Stimulated activated CD4-positive, alpha-beta T cell treated with anti-CD3 and anti-CD28 coated beads, Interleukin-15, amount 100 ng/mL, for 48 hours (primary cell): ENCODE results near the gene CABP7.

ENCODE experiments used
- DNase-seq, 2 donors: peaks; one replicate each; pipeline ENCODE4 v3.0.0-alpha.2; 2020; ENCODE audit warnings: low read depth in 2 of 2

CABP7 gene

DNA sequence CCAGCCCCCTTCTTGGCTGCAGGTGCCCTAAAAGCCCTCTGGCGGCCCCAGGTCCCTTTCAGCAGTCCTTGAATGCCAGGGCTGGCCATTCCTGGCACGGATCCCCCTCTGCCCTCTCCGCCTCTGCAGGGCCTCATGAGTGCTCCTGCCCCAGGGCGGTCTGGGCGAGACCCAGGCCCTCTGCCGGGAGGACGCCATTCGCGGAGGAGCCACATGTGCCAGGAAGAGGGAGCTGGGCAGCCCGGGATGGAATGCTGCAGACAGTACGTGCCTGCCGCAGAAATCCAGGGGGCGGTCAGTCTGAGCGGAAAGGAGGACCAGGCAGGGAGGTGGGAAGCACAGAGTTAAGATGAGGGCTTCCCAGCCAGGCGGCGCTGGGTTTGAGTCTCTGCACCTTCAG is 2.8 kb downstream of the CABP7 start:
- DNase-seq = no peak

DNA sequence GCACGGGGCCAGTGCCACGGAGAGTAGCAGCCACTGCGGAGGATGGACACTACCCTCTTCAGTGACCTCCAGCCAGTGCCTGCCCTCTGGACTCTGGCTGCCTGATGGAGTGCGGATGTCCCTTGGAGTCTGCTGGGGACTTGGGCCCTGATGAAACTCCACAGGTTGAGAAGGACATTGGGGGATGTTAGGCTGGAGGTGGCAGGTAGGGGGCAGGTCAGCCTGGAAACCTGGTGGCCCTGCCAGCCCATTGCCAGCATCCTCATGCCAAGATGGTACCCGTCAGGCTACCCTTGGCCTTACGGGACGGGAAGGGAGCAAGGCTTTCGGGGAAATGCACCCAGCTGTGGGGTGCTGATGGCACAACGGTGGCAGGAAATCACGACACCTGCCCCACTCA is 4.0 kb downstream of the CABP7 start:
- no peak for DNase-seq

DNA sequence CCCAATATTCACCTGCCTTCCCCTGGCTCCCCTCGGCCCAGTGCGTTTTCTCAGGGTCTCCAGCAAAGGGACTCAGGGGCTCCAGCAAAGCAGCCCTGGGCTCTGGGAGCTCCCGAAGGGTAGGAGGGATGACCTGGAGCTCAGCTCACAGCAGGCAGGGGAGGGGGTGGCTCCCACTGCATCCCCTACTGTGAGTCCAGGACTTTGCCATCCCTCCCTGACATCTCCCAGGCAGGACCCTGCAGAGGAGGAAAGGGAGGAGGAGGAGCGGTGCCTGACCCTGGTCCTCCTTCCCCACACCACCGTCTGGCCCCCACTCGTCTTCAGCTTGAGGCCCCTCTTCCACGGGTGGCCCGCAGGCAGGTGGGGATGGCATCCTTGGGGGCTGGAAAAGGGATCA is 5.0 kb downstream of the CABP7 start:
- no peak for DNase-seq

DNA sequence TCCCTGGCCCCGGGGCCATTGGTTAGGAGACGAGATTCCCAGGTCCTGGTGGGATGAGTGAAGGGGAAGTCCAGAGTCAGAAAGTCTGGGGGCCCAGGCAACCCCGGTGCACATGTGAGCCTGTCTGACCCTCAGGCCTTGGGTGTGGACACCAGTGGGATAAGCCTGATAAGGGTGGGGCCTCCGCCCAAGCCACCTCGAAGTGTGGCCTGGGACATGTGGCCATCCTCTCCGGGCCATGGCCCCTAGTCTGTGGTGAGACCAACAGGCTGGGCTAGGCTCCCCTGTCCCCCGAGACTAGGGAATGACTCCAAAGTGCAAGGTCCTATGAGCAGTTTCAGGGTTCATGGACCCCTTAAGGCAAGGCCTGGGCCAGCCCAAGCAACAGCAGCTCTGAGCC is 6.3 kb downstream of the CABP7 start:
- DNase-seq = no peak

DNA sequence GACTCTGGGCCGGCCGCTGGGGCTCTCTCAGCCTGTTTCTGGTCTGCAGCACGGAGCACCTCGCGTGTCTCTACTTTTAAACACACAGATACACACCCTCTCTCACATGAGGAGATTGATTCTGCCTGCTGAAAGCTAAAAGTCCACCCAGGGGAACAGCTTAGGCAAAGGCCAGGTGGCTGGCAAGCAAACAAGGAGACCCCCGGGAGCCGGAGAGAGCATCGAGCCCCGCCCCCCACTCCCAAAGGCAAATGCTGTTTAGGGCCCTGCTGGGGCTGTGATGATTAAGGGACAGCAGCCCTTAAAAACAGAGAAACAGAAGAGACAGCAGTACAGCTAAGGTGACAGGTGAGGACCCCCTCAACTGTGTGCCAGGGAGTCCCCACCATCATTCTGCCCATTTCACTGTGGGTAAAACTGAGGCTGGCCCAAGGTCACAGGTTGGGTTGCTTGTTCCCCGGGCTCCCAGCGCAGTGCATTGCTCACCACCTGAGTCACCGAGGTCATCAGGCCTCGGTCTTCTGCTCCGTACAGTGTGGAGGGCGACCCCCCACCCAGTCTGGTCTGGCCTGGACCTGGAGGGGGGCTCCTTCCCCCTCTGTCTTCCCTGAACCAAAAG is 6.8 kb downstream of the CABP7 start:
- DNase-seq = no peak

DNA sequence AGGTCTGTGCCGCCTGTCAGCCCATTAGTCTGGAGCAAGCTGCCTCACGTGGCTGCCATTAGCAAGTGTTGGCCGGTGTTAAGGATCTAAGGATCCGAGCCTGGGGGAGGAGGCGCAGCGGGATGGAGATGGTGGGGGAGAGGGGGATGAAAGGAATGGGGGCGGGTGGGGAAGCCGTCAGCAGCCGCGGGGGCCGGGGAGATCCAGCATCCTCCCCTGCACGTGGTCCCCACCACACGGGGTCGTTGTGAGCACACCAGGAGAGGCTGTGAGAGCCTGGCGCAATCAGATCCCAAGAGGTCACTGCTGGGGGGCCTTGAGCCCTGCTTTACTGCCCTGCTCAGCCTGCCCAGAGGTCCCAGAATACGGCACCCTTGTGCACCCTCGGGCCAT is 7.3 kb downstream of the CABP7 start:
- no peak for DNase-seq

DNA sequence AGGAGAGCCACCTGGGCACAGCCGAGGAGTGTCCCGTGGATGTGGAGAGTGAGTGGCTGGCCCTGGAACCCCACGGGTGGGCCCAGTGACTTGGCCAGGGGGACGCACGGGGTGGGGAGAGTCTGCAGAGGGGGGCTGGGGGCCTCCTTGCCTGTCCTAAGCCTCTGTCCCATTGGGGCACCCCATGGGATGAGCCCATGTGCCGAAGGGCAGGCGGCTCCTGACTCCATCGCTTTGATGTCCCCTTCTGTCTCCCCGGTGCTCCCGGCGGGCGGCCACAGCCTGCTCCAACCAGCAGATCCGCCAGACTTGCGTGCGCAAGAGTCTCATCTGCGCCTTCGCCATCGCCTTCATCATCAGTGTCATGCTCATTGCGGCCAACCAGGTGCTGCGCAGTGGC is 9.4 kb downstream of the CABP7 start:
- DNase-seq = no peak

DNA sequence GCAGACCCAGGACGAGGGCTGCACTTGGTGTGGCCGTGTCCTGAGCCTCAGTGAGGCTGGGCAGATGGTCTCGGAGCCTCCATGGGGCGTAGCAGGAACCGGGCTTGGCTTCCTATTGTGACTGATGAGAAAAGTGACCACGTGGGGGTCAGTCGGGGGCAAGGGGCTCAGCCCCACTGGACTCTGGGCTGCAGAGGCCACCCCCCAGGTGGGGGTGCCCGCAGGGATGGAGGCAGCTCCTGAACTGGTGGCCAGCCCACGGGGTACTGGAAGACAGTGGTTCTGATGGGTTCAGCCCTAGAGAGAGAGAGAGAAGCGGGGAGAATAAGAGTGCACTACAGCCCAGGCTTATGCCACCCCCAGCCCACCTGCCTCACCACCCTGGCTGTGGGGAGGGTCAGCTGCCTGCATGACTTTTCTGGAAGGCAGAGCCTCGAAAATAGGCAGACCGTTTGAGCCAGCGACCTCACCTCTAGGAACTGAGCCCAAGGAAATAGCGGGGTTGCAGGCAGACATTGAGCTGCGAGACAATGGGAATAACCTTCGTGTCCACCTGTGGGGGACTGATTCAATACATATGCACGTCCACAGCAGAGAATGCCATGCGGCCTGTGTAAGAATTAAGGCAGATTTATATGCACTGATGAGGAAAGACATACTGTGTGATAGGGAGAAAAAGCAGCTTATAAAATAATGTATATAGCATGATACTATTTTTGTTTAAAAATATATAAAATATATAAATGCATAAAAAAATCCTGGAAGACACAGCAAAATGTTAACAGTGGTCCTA is 11.5 kb downstream of the CABP7 start:
- no peak for DNase-seq

DNA sequence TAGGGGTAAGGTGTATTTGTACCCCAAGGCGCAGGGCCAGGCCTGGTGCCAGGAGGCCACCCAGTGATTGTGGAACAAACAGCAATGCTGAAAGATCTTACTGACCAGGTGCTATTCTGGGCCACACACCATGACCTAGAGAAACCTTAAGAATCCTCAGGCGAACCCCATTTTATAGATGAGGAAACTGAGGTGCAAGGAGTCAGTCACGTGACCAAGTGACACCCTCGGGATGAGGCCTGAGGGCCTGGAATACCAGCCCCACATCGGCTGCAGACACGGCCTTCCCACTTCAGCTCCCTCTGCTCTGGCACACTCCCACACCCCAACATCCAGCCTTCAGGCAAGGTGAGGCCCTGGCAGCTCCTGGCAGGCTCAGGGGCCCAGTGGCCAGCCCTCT is 13.1 kb downstream of the CABP7 start:
- DNase-seq = no peak

DNA sequence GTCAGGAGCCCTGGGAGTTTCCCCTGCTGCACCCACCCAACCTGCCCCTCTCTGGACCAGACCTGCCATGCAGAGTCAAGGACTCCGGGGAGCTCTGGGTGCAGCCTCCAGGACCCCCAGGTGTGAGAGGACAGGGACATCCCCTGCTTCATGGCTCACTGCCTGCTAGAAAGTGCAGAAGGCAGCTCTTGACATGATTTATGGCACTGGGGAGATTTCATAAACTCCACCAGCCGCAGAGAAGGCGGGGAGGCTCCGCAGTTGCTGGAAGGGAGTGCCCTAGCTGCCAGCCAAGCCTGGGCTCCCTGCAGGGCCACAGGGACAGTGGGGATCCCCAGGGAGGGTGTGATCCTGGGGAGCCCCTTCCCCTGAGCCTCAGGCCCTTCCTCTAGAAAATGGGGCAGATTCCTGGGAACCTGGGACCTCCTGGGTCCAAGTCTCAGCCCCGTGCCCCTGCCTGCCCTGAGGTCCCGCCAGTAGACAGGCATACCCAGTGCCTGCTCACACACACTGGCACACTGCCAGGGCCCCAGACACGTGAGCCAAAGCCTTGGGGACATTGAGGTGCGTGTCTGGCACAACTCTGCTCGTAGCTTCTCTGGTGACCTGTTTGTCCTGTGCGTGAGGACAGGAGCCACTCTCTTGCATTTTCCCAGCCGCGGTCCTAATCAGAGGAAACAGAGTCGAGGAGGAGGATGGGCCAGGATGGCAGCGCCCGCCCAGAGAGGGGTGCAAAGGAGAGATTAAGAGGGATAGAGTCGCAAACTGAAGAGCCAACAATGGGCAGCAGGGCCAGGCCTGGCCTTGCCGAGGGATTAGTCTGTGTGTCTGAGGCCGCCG is 13.8 kb downstream of the CABP7 start:
- DNase-seq = no peak

DNA sequence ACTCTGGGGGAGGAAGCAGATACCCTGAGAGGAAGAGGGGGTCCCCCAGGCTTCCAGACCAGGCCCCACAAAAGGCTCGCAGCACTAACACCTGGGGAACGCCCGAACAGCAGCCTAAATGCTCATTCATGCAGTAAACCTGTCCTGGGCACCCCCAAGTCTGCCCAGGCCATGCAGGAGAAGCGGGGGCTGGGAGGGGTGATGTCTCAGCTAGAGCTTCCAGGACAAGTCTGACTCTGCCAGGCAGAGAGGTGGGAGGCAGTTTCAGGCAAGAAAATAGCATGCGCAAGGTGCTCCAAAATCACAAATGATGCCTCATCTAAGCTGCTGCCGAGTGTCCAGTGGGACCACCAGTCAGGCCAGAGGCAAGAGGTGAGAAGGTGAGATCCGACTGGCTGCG is 14.6 kb downstream of the CABP7 start:
- no peak for DNase-seq

DNA sequence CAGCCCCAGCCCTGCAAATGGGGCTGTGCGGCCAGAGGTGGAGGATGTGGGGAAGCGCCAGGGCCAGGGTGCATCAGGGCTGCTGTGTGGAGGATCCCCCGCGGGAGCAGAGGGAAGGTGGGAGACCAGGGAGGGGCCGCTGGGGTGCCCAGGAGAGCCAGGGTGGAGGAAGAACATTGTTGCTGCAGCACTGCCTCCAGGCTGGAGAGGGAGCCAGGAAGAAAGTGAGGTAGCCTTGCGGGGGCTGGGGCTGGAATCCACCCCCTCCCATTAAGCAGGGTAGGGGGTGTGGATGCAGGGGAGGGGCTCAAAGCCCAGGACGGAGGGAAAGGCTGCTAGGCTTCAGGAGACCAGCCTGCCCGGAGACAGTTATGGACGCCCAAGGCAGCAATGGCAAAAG is 15.0 kb downstream of the CABP7 start:
- no peak for DNase-seq

DNA sequence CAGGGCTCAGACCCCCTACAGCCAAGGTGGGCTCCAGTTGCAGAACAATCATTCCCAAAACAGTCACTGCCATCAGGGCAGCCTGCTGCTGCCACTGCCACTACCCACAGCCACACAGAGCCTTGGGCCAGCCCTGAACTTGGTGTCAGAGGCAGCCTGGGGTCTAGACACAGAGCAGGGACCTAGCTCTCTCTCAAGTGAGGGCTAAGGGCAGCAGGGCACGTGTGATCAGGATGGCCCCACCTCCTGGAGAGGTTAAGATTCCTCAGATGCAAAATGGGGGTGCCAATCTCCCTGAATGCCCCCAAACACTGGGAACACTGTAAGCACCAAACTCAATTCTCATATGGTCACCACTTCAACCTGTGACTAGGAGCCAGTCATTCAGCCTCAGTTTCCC is 15.6 kb downstream of the CABP7 start:
- no peak for DNase-seq

DNA sequence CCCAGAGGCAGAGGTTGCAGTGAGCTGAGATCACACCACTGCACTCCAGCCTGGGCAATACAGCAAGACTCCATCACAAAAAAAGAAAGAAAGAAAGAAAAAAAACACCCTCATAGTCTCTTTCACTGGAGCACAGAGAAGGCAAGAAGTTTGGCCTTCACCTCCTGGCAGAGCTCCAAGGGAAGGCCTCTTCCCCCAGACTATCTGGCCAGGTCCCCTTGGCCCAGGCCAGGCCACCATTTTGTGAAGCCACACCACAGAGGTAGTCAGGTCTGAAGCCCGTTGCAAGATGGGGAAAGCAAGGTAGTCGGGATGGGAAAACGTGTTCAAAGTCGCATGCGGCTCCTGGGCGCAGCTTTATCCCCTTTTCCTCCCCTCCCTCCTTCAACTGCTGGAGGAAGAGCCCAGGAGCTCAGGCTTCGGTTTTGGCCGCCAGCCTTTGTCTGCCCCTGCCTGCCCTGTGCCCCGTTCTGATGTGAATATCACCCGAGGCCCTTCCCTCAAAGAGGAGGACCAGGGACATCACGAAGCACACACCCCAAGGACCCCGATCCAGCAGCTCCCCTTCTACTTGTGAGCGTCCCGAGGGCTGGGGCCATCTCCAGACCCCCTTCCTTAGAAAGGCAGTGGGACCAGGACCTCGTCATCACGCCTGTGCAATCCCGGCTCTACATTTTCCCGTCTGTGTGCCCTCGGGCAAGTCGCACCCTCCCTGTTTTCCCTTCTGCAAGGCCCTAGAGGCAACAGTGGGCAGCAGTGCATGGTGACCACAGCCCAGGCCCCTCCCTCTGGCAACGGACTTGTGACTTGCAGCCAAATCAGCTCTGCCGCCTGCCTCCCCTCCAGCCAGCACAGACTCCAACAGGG is 17.7 kb downstream of the CABP7 start:
- no peak for DNase-seq

DNA sequence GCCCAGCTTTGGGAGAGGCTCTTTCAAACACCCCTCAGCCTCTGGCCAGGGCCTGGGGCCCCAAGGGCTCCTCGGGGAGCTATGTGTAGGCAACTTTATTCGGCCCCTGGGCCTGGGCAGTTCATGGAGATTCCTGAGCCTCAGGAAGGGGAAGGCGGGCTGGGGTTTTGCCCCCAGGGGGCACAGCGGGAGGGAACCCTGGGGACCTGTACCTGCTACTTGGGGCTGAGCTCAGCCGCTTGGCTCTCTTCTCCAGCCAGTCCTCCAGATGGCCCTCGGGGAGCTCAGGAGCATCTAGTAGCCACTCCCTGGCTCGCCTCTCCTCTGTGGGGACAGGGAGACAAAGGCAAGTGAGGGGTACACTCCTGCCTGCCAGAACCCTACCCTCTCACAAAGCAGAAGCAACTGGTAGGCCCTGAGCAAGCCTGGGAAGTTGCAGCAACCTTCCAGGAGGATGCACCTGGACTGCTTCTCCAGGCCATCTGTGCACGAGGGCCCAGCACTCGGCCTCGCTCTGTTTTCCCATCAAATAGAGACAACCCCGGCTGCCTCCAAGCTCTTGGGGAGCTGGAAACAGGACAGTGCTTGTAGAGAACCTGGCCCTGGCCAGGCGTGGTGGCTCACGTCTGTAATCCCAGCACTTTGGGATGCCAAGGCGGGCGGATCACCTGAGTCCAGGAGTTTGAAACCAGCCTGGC is 18.5 kb downstream of the CABP7 start:
- DNase-seq = no peak

DNA sequence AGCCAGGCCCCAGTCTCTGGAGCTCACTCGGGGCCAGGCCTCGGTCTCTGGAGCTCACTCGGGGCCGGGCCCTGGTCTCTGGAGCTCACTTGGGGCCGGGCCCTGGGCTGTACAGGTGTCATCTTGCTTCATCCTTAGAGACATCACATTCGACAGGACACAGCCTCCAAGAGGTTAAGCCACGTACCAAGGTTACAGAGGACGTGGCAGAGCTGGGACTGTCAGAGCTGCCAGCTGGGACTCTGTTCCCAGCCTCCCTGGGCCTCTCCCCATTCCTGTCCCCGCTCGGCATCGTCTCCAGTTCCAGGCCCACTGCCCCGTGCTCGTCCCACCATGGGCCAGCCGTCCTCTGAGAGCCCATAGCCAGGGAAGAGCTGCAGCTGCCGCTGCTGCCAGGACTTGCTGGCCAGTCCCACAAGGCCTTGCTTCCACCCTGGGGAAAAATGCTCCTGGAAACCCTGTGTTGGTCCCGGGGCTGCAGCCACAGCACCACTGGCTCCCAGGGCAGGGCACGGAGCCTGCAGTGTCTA is 19.6 kb downstream of the CABP7 start:
- DNase-seq = no peak

DNA sequence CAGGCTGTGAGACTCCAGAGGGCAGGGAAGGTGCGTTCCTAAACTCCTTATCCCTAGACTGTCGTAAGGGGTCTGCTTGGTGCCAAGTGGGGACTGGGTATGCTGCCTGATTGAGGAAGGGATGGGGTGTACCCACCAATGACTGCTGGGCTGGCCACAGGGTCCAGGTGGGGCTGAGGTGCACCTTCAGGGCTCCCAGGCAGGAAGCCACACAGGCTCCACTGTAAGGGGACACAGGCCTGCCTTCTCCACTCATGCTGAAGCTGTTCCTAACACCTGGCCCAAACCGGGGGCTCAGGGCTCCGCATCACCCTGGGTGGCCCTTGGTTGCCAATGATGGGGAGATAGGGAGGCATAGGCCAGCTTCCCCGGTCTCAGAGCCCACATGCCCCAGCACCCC is 20.4 kb downstream of the CABP7 start:
- no peak for DNase-seq

DNA sequence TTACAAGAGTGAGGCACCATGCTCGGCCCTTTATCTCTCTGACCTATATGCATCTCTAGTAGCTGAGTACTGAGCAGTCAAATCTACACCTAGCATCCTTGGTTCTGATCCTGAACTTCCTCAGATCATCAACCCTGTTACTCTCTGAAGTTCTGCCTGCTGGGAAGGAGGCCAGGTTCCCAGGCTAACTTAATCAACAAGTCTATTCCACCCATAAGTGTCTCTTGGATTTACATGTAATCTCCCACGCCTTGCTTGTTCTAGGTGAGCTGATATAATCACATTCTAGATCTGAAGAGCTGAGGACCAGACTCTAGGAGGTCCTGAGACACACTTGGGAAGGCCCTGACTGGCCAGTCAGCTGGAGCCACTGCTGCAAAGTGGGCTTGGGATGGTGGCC is 22.1 kb downstream of the CABP7 start:
- no peak for DNase-seq

DNA sequence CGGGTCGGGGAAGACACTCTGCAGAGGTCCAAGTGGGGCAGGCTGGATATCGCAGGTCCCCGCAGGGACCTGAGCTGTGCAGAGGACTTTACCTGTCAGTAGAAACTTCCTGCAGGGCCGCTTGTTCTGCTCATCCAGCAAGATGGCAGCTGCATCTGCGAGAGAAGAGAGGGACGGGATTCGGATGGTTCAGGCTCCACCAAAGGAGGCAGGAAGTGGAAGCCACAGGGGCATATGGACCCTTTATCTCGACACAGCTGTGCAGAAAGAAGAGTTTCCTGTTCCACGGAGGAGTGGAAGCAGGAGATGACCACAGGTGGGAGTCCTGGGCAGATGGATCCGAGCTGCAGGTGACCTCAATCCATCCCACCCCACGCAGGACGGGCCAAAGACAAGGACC is 22.5 kb downstream of the CABP7 start:
- DNase-seq = no peak

DNA sequence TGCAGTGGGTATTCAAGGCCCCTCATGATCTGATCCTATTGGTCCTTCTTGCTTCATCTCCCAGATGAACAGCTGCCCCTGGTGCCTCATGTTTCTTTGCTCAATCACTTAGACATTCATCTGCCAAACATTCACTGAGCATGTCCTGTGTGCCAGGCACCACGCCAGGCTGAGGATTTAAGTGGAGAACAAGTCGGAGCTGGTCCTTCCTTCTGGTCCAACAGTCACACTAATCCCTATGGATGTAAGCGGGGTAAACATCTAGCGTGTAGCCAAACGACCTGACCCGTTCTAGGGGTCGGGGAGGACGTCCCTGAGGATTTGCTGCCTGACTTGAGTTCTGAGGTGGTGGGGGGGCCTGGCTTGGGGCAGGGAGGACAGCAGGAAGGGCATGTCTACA is 25.1 kb downstream of the CABP7 start:
- no peak for DNase-seq

DNA sequence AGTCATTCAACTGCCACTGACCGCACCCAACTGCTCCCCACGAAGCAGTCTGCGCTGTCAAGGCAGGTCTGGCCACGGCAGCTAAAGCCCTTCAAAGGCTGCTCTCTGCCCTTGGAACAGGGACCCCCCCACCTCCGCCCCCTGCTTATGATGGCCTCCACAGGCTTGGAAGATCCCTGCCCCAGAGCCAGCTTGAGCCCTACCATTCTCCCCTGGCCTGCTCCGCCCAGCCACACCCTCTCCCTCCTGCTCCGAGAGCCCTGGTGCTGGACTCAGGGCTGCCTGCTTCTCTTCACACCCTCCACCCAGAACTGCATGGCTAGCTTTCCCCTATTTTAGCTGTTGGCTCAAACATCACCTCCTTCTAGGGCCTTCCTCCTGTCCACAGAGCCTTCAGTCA is 28.0 kb downstream of the CABP7 start:
- DNase-seq = no peak
